Measurements from ENCODE around the gene CEP295NL.
A peak's percentile ranks its signal among the peaks of the same experiment; 100 is the strongest.
"Not testable (repeated sequence)": the region's sequence is repeated elsewhere in the genome, so short reads cannot be mapped to it uniquely, and the experiment has no call there.

Gene CEP295NL

DNA sequence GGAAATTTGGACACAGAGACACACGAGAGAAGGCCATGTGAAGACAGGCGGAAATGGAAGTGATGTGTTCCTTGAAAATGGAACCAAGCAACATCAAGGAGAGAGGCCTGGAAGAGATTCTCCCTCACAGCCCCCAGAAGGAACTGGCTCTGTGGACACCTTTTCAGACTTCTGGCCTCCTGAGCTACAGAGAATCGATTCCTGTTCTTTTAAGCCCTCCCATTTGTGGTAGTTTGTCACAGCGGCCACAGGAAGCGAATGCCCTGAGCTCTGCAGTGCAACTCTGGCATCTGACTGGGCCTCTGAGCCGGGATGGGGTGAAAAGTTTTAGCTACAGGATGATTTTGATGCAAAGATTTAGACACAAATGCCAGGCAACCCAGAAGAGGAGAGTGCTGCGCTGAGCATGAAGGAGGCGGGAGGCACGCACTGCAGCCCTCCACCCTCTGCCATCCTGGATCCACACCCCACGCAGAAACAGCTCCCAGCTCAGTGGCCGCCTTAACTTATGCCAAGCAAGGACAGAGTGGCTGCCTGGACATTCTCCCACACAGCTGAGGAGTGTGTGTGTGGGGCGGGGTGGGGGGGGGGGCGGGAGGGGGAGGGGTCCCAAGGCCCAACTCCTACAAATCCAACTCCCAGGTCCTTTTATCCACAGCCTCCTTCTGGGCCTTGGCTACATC, 20.0 kb upstream of the CEP295NL start:
- ATAC-seq (ENCODE audit: low read depth) (no peak), DNase-seq (ENCODE audit: low spot score in 2 of 2) (no peak)
- Mint-ChIP-seq H3K27me3 (peaks cover 4% of the 10 kb centered on the region), H3K4me1 (peaks cover 9% of the 10 kb centered on the region), H3K9me3 (no peaks in the 10 kb centered on the region), H3K4me3 (peak overlapping the region; percentile 88), H3K36me3 (no peaks in the 10 kb centered on the region), H3K27ac (peak overlapping the region; percentile 82)

DNA sequence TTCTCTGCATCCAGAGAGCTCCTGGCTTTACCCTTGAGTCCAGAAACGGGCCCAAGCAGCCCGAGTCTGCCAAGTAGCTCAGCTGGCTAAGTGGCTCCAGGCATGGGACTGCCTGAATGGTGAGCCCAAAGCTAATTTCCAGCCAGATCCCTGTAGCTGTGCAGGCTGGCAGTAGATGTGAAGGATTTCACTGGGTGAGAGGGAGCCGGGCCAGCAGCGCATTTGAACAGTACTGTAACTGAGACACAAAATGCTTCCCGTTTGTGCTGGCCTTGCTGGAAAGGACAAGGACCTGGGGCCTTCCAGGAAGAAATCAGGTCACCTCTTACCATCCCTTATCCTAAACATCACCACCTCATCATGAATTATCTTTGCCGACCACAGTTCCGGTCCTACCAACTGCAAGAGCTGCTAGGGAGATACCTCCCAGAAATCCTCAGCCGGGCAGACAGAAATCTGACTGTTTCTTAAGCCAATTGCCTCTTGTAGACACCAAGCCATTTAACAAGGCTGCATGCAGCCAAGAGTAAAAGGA, 18.5 kb upstream of the CEP295NL start:
- peaks cover 13% of the 10 kb centered on the region for H3K4me1 Mint-ChIP-seq

DNA sequence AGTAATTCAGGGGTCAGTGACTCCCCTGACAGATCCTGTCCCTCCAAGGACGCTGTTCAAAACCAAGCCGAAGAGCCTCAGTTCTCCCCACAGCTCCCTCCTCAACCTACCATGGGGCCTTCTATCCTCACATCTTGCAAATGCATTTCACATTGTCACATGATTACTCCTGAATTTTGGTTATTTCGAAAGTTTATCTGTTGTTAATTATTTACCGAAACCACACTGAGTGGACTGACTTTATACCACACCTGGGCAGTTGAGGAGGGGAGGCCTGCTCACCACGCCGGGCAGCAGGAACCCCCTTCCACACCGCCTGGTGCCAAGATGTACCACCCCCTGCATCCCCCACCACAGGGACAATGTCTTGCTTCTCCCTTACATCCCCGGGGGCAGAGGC, 17.5 kb upstream of the CEP295NL start:
- DNase-seq (ENCODE audit: low spot score in 2 of 2) = no peak
- no peak overlapping the region for H3K27ac Mint-ChIP-seq

More for the DNA sequence above, 18.5 kb upstream of the CEP295NL start:
- ATAC-seq (ENCODE audit: low read depth) (no peak), DNase-seq (ENCODE audit: low spot score in 2 of 2) (no peak)
- Mint-ChIP-seq H3K36me3 (no peaks in the 10 kb centered on the region), H3K27ac (peak overlapping the region; percentile 60), H3K27me3 (peaks cover 5% of the 10 kb centered on the region), H3K4me3 (no peak overlapping the region), H3K9me3 (no peaks in the 10 kb centered on the region)

DNA sequence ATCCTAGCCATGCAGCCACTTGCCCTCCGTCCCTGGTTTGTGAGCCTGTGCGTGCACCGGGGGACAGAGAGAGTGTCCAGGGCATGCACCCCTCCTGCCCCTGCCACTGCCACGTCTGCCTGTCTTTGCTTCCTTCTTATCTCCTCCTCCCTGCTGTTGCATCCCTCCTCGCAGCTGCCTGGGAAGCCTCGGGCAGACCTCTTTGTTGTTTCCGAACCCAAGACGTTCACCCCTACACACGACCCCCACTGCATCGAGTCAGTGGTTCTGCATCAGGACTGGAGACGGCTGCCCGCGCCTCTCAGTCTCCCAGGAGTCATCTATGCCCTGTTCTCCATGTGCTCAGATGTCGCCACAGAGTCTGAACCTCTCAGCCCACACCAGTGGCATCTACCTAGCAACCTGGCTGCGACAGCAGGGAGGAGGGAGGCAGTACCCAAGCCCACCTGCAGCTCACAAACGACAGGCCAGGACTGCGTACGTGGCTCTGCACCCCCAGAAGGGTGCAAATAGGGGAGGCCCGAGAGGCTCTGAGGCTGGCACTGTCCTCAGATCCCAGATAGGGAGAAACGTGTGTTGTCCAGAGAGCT, 17.0 kb upstream of the CEP295NL start:
- no peak overlapping the region for H3K4me3 Mint-ChIP-seq
- peaks cover 16% of the 10 kb centered on the region for H3K4me1 Mint-ChIP-seq
- no peaks in the 10 kb centered on the region for H3K9me3 Mint-ChIP-seq
- ATAC-seq (ENCODE audit: low read depth) (no peak), DNase-seq (ENCODE audit: low spot score in 2 of 2) (no peak)
- H3K36me3 Mint-ChIP-seq = no peaks in the 10 kb centered on the region
- H3K27me3 Mint-ChIP-seq = peaks cover 3% of the 10 kb centered on the region
- no peak overlapping the region for H3K27ac Mint-ChIP-seq

More for the DNA sequence above, 17.5 kb upstream of the CEP295NL start:
- Mint-ChIP-seq H3K4me1 (peaks cover 16% of the 10 kb centered on the region), H3K36me3 (no peaks in the 10 kb centered on the region), H3K4me3 (no peak overlapping the region), H3K27me3 (peaks cover 3% of the 10 kb centered on the region), H3K9me3 (no peaks in the 10 kb centered on the region)
- ATAC-seq (ENCODE audit: low read depth) = no peak

DNA sequence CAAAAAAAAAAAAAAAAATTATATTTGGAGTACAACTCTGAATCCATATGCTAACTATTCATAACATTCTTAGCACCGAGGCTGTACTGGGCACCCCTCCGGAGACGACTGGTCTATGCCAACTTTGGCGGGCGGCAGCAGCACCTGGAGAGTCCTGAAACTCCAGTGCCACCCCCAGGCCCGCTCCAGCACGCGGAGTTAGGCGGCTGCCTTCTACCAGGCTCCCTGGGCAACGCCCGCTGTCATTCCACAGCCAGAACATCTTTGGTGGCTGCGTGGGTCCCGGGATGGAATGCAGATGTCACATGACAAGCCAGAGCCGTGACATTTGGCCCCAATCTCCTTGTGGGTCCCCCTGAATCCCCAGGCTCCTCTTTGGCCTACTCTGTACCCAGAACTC, 16.0 kb upstream of the CEP295NL start:
- Mint-ChIP-seq H3K27me3 (peaks cover 3% of the 10 kb centered on the region), H3K27ac (no peak overlapping the region), H3K9me3 (no peaks in the 10 kb centered on the region), H3K36me3 (no peaks in the 10 kb centered on the region), H3K4me3 (no peak overlapping the region), H3K4me1 (peaks cover 16% of the 10 kb centered on the region)
- DNase-seq (ENCODE audit: low spot score in 2 of 2) = no peak
- no peak for ATAC-seq (ENCODE audit: low read depth)

DNA sequence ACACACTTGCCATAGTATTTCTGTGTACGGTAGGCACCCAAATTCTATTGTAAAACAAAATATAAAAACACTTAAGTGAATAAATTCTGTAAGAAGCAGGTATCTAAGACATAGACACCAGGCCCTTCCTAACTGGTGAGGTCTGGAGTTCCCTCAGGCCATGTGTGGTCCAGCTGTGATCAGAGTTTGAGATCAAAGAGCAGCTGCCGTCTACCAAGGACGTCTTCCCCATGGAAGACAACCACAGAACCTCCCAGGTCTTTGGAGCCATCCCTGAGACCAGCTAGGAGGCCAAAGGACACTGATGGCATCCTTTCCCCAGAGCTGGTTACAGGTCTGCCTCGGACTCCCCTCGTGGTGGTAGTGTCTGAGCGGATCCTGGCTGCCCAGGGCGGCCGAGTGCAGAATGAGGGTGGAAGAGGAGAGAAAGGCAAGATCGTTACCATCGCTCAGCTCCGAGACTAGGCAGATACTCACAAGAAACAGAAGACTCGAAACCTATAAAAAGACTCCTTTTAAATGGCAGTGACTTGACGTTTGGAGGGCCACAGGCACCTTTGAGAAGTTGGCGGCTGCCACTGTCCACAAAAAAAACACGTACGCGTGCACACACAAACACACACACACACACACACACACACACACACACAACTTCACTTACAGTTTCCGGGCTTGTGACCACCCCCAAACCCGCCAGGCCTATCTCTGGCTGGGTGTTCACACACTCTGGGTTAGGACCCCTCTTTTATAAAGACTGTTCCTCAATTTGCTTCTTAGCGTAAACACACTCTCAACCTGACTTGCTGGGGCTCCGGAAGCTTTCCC, 14.7 kb upstream of the CEP295NL start:
- ATAC-seq (ENCODE audit: low read depth) (no peak), DNase-seq (ENCODE audit: low spot score in 2 of 2) (no peak)
- no peaks in the 10 kb centered on the region for H3K36me3 Mint-ChIP-seq
- H3K27ac Mint-ChIP-seq = peak overlapping the region; percentile 9
- peaks cover 3% of the 10 kb centered on the region for H3K27me3 Mint-ChIP-seq
- no peak overlapping the region for H3K4me3 Mint-ChIP-seq
- no peaks in the 10 kb centered on the region for H3K9me3 Mint-ChIP-seq
- H3K4me1 Mint-ChIP-seq = peaks cover 10% of the 10 kb centered on the region

DNA sequence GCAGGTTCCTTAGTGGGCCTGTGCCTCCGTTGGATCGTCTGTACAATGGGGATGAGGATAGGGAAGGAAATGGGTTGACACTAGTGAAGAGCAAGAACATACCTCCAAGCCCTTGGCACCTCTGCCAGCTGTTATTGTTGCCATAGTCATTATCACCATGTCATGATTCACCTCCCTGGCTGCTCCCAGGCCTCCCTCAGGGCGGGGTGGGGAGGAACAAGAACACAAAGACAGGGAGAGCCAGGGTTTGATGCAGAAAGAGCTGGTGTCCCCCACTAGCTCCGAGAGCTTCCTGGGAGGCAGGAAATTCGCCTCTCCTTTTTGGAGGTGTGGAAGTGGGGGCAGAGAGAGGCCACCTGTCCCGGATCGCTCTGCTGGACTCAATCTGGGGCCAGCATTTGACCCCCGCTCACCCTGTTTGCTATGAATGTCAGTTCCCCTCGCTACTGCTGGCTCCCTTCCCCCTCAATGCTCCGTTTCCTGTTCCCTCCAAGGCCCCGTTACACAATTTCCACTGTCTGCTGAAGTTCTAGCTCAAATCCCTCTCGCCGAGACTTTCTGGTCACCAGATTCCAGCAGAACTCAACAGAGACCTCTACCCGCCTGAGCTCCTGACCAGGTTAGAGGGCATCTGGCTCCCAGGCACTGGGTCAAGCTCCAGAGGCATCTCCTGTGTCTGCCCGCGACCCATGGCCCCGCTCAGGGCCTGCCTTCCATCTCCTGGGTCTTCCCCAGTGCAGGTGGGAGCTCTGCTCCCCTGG, 13.1 kb upstream of the CEP295NL start:
- DNase-seq (ENCODE audit: low spot score in 2 of 2) = no peak
- no peak overlapping the region for H3K4me3 Mint-ChIP-seq
- H3K36me3 Mint-ChIP-seq = peaks cover 3% of the 10 kb centered on the region
- H3K27me3 Mint-ChIP-seq = peaks cover 4% of the 10 kb centered on the region
- no peak for ATAC-seq (ENCODE audit: low read depth)
- H3K27ac Mint-ChIP-seq = no peak overlapping the region
- H3K4me1 Mint-ChIP-seq = peaks cover 12% of the 10 kb centered on the region
- no peaks in the 10 kb centered on the region for H3K9me3 Mint-ChIP-seq

DNA sequence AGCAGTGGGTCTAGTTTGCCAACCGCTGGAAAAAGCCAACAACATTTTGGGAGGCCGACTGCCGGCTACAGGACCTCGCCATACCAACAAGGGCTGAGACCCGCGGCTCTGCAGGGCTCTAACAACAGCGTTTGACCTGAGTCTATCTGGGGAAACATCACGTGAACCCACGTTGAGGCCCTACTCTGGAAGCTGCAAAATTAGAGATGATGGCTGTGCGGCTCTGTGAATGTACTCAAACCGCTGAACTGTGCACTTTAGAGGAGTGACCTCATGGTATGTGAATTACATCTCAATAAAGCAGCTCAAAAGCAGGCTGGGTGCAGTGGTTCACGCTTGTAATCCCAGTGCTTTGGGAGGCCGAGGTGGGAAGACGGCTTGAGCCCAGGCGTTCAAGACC, 10.1 kb upstream of the CEP295NL start:
- Mint-ChIP-seq H3K4me1 (peaks cover 18% of the 10 kb centered on the region), H3K4me3 (no peak overlapping the region), H3K27me3 (peaks cover 8% of the 10 kb centered on the region), H3K27ac (no peak overlapping the region), H3K9me3 (no peaks in the 10 kb centered on the region), H3K36me3 (peaks cover 4% of the 10 kb centered on the region)
- ATAC-seq (ENCODE audit: low read depth) (no peak), DNase-seq (ENCODE audit: low spot score in 2 of 2) (no peak)

DNA sequence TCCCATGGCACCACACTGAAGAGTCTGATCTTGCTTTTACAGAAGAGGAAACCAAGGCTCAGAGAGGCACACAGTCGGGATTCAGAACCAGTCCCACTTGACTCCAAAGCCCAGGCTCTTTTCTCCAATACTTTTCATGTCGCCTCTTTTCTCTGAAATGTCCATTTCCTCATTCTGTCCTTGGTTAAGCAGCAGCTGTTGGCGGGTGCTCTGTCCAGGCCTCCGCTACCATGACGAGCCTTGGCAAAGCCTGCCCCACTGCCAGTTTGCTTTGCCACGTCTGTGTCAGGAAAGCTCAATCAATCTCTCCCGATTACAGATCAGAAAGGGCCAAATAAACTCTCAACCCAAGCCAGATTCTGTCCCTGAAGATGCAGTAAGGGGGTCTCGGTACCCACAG, 9.1 kb upstream of the CEP295NL start:
- Mint-ChIP-seq H3K4me1 (peaks cover 13% of the 10 kb centered on the region), H3K27me3 (peaks cover 6% of the 10 kb centered on the region), H3K4me3 (no peak overlapping the region), H3K27ac (no peak overlapping the region), H3K9me3 (no peaks in the 10 kb centered on the region), H3K36me3 (peaks cover 4% of the 10 kb centered on the region)
- DNase-seq (ENCODE audit: low spot score in 2 of 2) = no peak
- ATAC-seq (ENCODE audit: low read depth) = no peak

DNA sequence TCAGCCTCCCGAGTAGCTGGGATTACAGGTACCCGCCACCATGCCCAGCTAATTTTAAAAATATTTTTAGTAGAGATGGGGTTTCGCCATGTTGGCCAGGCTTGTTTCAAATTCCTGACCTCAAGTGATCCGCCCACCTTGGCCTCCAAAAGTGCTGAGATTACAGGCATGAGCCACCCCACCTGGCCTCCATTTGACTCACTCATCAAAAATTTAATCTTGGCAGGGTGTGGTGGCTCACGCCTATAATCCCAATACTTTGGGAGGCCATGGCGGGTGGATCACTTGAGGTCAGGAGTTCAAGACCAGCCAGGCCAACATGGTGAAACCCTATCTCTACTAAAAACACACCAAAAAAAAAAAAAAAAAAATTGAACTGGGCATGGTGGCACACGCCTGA, 8.5 kb upstream of the CEP295NL start:
- not testable (repeated sequence) for H3K27ac Mint-ChIP-seq; H3K27me3 Mint-ChIP-seq; DNase-seq (ENCODE audit: low spot score in 2 of 2); ATAC-seq (ENCODE audit: low read depth); H3K9me3 Mint-ChIP-seq; H3K36me3 Mint-ChIP-seq; H3K4me3 Mint-ChIP-seq
- H3K4me1 Mint-ChIP-seq = peaks cover 13% of the 10 kb centered on the region

DNA sequence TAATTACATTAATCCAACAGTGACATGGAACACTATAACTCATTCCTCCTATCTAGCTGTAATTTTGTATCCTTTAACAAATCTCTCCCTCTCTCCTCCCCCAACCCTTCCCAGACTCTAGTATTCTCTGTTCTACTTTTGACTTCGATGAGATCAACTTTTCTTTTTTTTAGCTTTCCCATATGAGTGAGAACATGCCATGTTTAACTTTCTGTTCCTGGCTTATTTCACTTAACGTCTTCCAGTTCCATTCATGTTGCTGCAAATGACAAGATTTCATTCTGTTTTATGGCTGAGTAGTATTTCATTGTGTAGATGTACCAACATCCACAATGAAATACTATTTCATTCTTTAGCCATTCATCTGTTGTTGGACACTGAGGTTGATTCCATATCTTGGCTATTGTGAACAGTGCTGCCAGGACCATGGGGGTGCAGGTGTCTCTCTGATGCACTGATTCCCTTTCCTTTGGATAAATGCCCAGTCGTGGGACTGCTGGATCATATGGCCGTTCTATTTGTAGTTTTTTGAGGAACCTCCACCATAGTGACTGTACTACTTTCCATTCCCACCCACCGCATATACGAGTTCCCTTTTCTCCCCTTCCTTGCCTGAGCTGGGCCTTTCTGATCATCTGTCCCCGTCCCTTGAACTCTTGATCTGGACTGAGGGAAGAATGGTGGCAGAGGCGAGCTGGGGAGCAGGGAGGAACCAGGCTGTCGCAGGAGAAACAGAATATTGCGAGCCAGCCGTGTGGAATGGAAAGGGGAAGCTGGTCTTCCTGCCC, 7.7 kb upstream of the CEP295NL start:
- Mint-ChIP-seq H3K27me3 (peaks cover 6% of the 10 kb centered on the region), H3K4me3 (peak overlapping the region; percentile 3), H3K36me3 (peaks cover 4% of the 10 kb centered on the region), H3K9me3 (no peaks in the 10 kb centered on the region), H3K4me1 (peaks cover 10% of the 10 kb centered on the region), H3K27ac (no peak overlapping the region)
- peak; percentile 38 for ATAC-seq (ENCODE audit: low read depth)
- no peak for DNase-seq (ENCODE audit: low spot score in 2 of 2)

DNA sequence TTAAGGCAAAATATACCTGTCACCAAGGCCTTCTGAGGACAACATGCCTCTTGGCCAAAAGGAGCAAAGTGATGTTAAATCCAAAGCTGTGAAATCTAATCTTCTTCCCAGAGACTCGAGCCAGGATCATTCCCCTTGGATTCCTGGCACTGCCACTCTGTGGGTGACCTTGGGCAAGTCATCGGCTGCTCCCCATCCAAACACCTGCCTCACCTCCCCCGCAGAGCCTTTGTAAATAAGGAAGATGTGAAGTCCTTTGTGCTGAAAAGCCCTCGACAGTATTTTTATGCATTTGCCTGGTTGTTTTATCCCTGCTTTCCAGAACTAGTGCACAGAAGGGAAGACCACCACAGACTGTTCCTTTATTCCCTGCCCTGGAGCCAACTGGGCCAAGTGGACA, 5.4 kb upstream of the CEP295NL start:
- H3K36me3 Mint-ChIP-seq = peaks cover 4% of the 10 kb centered on the region
- no peak for DNase-seq (ENCODE audit: low spot score in 2 of 2)
- no peaks in the 10 kb centered on the region for H3K9me3 Mint-ChIP-seq
- no peak overlapping the region for H3K27ac Mint-ChIP-seq
- H3K4me1 Mint-ChIP-seq = peaks cover 13% of the 10 kb centered on the region
- H3K4me3 Mint-ChIP-seq = no peak overlapping the region
- peaks cover 6% of the 10 kb centered on the region for H3K27me3 Mint-ChIP-seq
- no peak for ATAC-seq (ENCODE audit: low read depth)

DNA sequence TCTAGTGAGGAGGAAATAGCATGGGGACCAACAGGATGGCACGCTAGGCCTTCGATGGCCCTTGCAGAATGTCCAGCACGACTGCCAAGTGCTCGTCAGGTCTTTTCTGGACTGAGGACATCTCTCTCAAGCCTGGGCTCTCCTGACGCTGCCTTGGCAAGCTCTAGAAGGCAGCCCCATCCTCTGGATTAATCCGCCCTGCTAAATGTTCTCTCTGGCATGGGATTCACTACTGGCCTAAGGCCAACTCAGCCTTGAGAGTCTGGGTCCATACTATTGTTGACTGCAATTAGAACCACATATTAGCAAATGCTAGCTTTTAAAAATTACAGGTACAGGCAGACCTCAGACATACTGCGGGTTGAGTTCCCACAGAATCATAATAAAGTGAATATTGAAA, 2.5 kb upstream of the CEP295NL start:
- no peak for ATAC-seq (ENCODE audit: low read depth)
- no peaks in the 10 kb centered on the region for H3K9me3 Mint-ChIP-seq
- H3K27ac Mint-ChIP-seq = no peak overlapping the region
- H3K4me3 Mint-ChIP-seq = no peak overlapping the region
- H3K36me3 Mint-ChIP-seq = peaks cover 5% of the 10 kb centered on the region
- H3K4me1 Mint-ChIP-seq = peaks cover 8% of the 10 kb centered on the region
- peaks cover 7% of the 10 kb centered on the region for H3K27me3 Mint-ChIP-seq
- no peak for DNase-seq (ENCODE audit: low spot score in 2 of 2)

Measured in memory B cell (primary cell).